ENCODE data around the gene MAML1.

The MAML1 gene

DNA sequence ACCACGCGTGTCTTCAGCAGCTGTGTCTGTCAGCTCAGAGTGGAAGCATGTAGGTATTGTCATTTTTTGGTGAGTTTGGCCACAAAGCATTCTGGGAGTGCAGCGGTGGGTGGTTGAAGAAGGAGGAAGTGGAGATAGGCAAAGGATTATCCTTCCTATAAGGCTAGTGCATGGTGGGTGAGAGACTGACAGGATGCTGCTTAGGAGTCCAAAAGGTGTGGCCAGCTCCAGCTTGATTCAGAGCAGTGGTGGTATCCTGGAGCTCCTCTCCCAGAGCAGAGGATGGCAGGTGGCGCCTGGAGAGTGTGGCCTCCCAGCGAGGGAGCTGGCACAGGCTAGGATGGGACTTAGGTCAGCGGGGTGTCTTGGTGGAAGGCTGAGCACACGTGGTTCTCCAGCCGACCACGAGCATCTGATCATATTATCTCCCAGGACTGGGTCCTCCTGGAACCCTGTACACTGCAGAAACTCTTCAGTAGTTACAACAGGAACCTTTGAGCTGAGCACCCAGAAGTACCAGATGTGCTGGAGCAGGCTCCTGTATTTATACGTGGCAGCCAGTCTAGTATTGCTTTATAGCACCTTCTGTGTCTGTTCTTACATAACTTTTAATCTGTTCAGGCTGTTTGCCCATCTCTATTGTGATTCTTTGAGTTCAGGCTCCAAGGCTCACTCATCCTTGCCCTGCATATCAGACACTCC lies 29.6 kb downstream of the MAML1 start:
- H3K9me3 ChIP-seq (replicated peaks; ENCODE audit: low read length): no peaks in the 10 kb centered on the region

DNA sequence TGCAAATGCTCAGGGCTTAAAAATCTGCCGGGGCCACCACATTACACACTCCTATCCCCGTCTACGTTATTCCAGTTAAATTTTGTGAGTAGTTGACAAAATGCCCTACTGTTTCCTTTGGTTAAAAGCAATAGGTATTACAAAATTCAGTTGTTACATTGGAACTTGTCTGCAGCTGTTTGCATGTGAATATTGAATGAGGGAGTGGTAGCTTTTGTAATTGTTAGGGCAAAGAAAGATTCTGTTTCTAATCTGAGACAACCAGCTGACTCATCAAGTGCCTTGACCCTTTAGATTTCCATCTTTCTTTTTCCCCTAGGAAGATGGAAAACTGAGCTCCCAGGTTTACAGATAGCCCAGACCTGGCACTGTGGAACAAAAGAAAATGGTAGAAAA lies 30.2 kb downstream of the MAML1 start:
- Histone ChIP-seq H3K9ac (ENCODE audit: low read depth, low read length) (peak overlapping the region; percentile 32), H3K4me2 (ENCODE audit: low read length) (peak overlapping the region; percentile 71), H3K9me3 (replicated peaks; ENCODE audit: low read length) (no peaks in the 10 kb centered on the region), H3K4me1 (ENCODE audit: control insufficient read depth, insufficient read depth, low read length) (peaks cover 59% of the 10 kb centered on the region), H3K4me3 (ENCODE audit: low read length) (peak overlapping the region; percentile 3), H3K27me3 (ENCODE audit: control insufficient read depth, insufficient read depth, low read length) (no peaks in the 10 kb centered on the region), H3K36me3 (ENCODE audit: insufficient read depth, low read length) (peaks cover 21% of the 10 kb centered on the region)

More for the DNA sequence above, 29.6 kb downstream of the MAML1 start:
- H3K27me3 ChIP-seq (ENCODE audit: control insufficient read depth, insufficient read depth, low read length): no peaks in the 10 kb centered on the region
- peak overlapping the region; percentile 71 for H3K4me2 ChIP-seq (ENCODE audit: low read length)
- H3K9ac ChIP-seq (ENCODE audit: low read depth, low read length): peak overlapping the region; percentile 32
- peak overlapping the region; percentile 3 for H3K4me3 ChIP-seq (ENCODE audit: low read length)
- peaks cover 16% of the 10 kb centered on the region for H3K36me3 ChIP-seq (ENCODE audit: insufficient read depth, low read length)
- H3K4me1 ChIP-seq (ENCODE audit: control insufficient read depth, insufficient read depth, low read length): peaks cover 59% of the 10 kb centered on the region

DNA sequence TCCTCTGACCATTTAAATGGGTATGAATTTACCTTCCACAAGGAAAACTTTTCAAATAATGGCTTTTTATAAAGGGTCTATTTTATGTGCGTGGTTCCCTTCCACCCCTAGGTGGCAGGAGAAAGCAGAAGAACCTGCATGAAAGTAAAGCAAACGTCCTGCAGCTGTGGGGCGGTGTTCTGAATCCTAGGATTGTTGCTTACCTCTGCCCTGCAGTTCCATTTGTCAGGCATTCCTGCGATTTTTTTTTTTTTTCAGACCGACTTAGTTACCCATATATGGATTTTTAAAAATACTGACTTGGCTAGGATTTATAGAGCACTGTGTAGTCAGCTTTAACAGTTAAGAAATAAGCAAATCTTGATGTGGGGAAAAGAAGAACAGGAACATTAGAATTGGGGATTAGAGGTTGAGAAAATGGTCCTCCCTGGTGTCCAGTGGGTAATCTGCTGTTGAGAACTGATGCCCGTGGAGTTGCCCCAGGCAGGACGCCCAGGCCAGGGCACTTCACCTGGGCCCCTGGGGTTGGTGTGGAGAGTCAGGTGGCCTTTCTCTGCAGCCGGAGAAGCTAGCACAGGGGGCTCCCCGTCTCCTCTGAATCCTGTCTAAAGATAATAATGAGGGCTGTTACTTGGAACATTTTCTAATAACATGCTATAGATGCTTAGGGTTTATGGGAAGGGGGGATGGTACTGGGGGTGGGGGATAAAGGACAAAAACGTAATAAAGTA lies 30.8 kb downstream of the MAML1 start:
- H3K4me2 ChIP-seq (ENCODE audit: low read length): peak overlapping the region; percentile 71
- peak overlapping the region; percentile 32 for H3K9ac ChIP-seq (ENCODE audit: low read depth, low read length)
- H3K27me3 ChIP-seq (ENCODE audit: control insufficient read depth, insufficient read depth, low read length): no peaks in the 10 kb centered on the region
- H3K36me3 ChIP-seq (ENCODE audit: insufficient read depth, low read length): peaks cover 24% of the 10 kb centered on the region
- H3K4me1 ChIP-seq (ENCODE audit: control insufficient read depth, insufficient read depth, low read length): peaks cover 59% of the 10 kb centered on the region
- H3K4me3 ChIP-seq (ENCODE audit: low read length): peak overlapping the region; percentile 3
- H3K9me3 ChIP-seq (replicated peaks; ENCODE audit: low read length): no peaks in the 10 kb centered on the region

DNA sequence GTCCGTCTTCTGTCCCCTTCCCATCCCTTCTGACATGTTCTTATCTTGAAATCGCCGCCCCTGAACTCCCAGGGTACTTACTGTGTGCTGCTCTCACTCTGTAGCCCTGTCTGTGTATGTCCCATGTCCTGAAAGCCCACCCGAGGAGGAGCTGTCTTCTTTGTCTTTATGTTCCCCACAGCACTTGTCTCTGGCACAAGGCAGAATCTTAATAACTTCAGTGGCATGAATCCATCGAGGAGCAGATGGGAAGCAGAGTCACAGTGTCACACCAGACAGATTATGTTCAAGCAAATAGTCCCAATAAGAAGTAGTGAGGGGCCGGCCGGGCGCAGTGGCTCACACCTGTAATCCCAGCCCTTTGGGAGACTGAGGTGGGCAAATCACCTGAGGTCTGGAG lies 31.4 kb downstream of the MAML1 start:
- H3K9me3 ChIP-seq (replicated peaks; ENCODE audit: low read length): no peaks in the 10 kb centered on the region
- peak overlapping the region; percentile 11 for H3K9ac ChIP-seq (ENCODE audit: low read depth, low read length)
- peak overlapping the region; percentile 71 for H3K4me2 ChIP-seq (ENCODE audit: low read length)
- no peak overlapping the region for H3K4me3 ChIP-seq (ENCODE audit: low read length)
- H3K4me1 ChIP-seq (ENCODE audit: control insufficient read depth, insufficient read depth, low read length): peaks cover 59% of the 10 kb centered on the region
- no peaks in the 10 kb centered on the region for H3K27me3 ChIP-seq (ENCODE audit: control insufficient read depth, insufficient read depth, low read length)
- H3K36me3 ChIP-seq (ENCODE audit: insufficient read depth, low read length): peaks cover 31% of the 10 kb centered on the region

DNA sequence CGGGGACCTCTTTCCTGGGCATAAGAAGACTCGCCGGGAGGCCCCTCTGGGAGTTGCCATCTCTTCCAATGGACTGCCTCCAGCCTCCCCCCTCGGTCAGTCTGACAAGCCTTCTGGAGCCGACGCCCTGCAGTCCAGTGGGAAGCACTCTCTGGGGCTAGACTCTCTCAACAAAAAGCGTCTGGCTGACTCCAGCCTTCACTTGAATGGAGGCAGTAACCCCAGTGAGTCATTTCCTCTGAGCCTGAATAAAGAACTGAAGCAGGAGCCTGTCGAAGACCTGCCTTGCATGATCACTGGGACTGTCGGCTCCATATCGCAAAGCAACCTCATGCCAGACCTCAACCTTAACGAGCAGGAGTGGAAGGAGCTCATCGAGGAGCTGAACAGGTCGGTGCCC lies 32.8 kb downstream of the MAML1 start:
- Histone ChIP-seq H3K9me3 (replicated peaks; ENCODE audit: low read length) (no peaks in the 10 kb centered on the region), H3K9ac (ENCODE audit: low read depth, low read length) (peak overlapping the region; percentile 43), H3K4me1 (ENCODE audit: control insufficient read depth, insufficient read depth, low read length) (peaks cover 51% of the 10 kb centered on the region), H3K36me3 (ENCODE audit: insufficient read depth, low read length) (peaks cover 36% of the 10 kb centered on the region), H3K4me2 (ENCODE audit: low read length) (peak overlapping the region; percentile 42), H3K27me3 (ENCODE audit: control insufficient read depth, insufficient read depth, low read length) (no peaks in the 10 kb centered on the region), H3K4me3 (ENCODE audit: low read length) (peak overlapping the region; percentile 14)

DNA sequence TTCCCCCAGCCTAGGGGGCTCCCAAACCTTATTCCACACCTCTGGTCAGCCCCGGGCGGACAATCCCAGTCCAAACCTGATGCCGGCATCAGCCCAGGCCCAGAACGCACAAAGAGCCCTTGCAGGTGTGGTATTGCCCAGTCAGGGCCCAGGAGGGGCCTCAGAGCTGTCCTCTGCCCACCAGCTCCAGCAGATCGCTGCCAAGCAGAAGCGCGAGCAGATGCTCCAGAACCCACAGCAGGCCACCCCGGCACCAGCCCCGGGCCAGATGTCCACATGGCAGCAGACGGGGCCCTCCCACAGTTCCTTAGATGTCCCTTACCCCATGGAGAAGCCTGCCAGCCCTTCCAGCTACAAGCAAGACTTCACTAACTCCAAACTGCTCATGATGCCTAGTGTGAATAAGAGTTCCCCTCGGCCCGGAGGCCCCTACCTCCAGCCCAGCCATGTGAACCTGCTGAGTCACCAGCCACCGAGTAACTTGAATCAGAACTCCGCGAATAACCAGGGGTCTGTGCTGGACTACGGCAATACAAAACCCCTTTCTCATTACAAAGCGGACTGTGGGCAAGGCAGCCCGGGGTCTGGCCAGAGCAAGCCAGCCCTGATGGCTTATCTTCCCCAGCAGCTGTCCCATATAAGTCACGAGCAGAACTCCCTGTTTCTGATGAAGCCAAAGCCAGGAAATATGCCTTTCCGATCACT lies 33.6 kb downstream of the MAML1 start:
- H3K27me3 ChIP-seq (ENCODE audit: control insufficient read depth, insufficient read depth, low read length): no peaks in the 10 kb centered on the region
- H3K9me3 ChIP-seq (replicated peaks; ENCODE audit: low read length): no peaks in the 10 kb centered on the region
- peak overlapping the region; percentile 14 for H3K4me3 ChIP-seq (ENCODE audit: low read length)
- H3K4me2 ChIP-seq (ENCODE audit: low read length): peak overlapping the region; percentile 42
- peaks cover 44% of the 10 kb centered on the region for H3K36me3 ChIP-seq (ENCODE audit: insufficient read depth, low read length)
- H3K4me1 ChIP-seq (ENCODE audit: control insufficient read depth, insufficient read depth, low read length): peaks cover 51% of the 10 kb centered on the region
- peak overlapping the region; percentile 43 for H3K9ac ChIP-seq (ENCODE audit: low read depth, low read length)

DNA sequence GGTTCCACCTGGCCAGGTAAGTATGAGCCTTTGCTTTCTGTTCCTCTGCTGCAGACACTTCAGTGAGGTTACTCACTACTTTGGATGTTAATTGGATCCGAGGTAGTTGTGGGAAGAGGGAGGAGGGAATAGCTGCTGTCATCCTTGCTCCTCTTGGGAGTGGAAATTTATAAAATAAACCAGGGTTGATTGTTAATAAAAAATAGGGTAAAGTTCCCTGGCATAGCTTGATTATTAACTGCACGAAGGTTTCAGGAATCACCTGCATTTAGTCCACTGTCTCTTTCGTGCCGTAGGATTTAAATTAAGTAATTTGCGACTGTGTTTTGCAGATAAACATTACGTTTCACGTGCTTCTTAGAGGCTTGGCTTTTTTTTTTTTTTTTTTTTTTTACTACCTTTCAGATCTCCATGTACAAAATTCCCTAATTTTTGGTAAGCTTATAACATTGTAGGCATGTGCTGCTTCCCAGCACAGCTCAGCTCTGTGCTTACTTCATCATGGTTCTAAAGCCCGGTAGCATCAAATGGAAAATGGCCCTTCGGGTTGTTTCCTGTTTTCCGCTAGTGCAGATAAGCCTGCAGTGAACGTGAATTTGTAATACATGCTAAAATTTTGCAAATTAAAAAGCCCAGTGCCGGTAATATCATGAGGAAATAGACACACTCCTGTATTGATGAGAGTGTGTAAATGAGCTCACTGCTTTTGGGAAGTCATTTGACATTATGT lies 34.3 kb downstream of the MAML1 start:
- peaks cover 48% of the 10 kb centered on the region for H3K4me1 ChIP-seq (ENCODE audit: control insufficient read depth, insufficient read depth, low read length)

DNA sequence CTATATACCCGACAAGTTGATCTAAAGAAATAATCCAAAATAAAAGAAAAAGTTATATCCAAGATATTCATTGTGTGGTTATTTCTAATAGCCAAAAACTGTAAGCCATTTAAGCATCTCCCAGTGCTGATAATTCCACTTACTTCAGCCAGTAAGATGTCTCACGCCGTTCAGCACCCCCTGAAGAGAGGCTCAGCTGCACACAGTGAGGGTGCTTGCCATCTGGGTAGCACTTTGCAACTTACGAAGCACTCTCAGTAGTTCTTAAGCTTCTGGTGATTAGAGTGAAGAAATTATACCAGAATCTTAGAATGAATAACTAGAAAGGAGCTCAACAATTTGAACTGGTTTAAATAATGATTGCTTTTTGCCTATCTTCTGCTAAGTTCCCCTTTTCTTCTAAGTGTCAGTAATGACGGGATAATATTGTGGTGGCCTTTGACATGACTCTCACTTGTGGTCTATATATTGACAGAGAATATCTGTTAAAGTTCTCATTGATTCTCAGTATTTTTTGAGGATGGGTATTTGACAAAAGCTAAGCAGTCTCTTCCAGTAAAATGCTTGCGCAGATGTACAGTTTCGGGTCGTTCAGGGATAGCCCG lies 35.0 kb downstream of the MAML1 start:
- Histone ChIP-seq H3K4me1 (ENCODE audit: control insufficient read depth, insufficient read depth, low read length) (peaks cover 41% of the 10 kb centered on the region), H3K4me2 (ENCODE audit: low read length) (no peak overlapping the region), H3K9ac (ENCODE audit: low read depth, low read length) (no peak overlapping the region), H3K4me3 (ENCODE audit: low read length) (no peak overlapping the region), H3K27me3 (ENCODE audit: control insufficient read depth, insufficient read depth, low read length) (no peaks in the 10 kb centered on the region), H3K36me3 (ENCODE audit: insufficient read depth, low read length) (peaks cover 57% of the 10 kb centered on the region), H3K9me3 (replicated peaks; ENCODE audit: low read length) (no peaks in the 10 kb centered on the region)

More for the DNA sequence above, 34.3 kb downstream of the MAML1 start:
- Histone ChIP-seq H3K9me3 (replicated peaks; ENCODE audit: low read length) (no peaks in the 10 kb centered on the region), H3K4me3 (ENCODE audit: low read length) (no peak overlapping the region), H3K4me2 (ENCODE audit: low read length) (peak overlapping the region; percentile 42), H3K36me3 (ENCODE audit: insufficient read depth, low read length) (peaks cover 51% of the 10 kb centered on the region), H3K9ac (ENCODE audit: low read depth, low read length) (peak overlapping the region; percentile 43), H3K27me3 (ENCODE audit: control insufficient read depth, insufficient read depth, low read length) (no peaks in the 10 kb centered on the region)

DNA sequence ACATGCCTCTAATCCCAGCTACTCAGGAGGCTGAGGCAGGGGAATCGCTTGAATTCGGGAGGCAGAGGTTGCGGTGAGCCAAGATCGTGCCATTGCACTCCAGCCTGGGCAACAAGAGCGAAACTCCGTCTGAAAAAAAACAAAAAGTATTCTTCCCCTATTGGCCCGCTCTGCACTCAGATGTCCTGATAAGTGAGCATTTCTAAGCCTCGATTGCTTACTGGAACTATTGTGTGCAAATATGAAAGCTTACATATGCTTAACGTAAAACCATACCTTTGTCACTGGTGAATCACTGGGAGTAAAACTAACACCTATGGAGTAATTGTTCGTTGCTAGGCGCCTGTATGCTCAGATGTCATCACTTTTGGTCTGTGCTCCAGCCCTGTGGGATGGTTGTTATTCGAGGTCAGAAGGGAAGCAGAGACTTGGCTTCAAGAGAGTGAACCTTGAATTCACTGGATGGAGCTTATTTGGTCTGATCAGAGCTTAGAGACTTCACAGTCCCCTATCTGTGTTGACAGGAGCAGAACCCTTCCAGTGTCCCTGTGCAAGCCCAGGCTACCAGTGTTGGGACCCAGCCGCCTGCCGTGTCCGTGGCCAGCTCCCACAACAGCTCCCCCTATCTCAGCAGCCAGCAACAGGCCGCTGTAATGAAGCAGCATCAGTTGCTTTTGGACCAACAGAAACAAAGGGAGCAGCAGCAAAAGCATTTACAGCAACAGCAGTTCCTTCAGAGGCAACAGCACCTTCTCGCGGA lies 35.9 kb downstream of the MAML1 start:
- no peak overlapping the region for H3K4me2 ChIP-seq (ENCODE audit: low read length)
- no peak overlapping the region for H3K4me3 ChIP-seq (ENCODE audit: low read length)
- no peaks in the 10 kb centered on the region for H3K27me3 ChIP-seq (ENCODE audit: control insufficient read depth, insufficient read depth, low read length)
- peaks cover 63% of the 10 kb centered on the region for H3K36me3 ChIP-seq (ENCODE audit: insufficient read depth, low read length)
- no peak overlapping the region for H3K9ac ChIP-seq (ENCODE audit: low read depth, low read length)
- H3K9me3 ChIP-seq (replicated peaks; ENCODE audit: low read length): no peaks in the 10 kb centered on the region
- peaks cover 32% of the 10 kb centered on the region for H3K4me1 ChIP-seq (ENCODE audit: control insufficient read depth, insufficient read depth, low read length)

DNA sequence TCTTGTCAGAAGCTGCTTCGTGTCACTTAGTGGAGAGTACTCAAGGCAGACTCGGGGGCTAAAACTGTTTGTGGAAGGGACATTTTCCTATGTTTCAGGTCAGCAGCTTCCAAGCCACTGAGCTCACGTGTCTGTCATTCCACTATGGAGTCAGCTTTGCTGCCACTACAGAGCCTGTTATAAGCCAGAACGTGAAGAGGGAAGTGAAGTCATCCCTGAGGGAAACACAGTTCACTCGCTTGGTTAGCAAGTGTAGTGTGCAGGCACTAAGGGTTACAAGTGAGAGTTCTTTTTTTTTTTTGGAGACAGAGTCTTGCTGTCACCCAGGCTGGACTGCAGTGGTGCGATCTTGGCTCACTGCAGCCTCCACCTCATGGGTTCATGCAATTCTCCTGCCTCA lies 36.6 kb downstream of the MAML1 start:
- H3K36me3 ChIP-seq (ENCODE audit: insufficient read depth, low read length): peaks cover 71% of the 10 kb centered on the region
- H3K9ac ChIP-seq (ENCODE audit: low read depth, low read length): no peak overlapping the region
- H3K4me3 ChIP-seq (ENCODE audit: low read length): no peak overlapping the region
- H3K4me2 ChIP-seq (ENCODE audit: low read length): no peak overlapping the region
- H3K27me3 ChIP-seq (ENCODE audit: control insufficient read depth, insufficient read depth, low read length): no peaks in the 10 kb centered on the region
- peaks cover 24% of the 10 kb centered on the region for H3K4me1 ChIP-seq (ENCODE audit: control insufficient read depth, insufficient read depth, low read length)
- no peaks in the 10 kb centered on the region for H3K9me3 ChIP-seq (replicated peaks; ENCODE audit: low read length)

Measured in skeletal muscle satellite cell (primary cell).